ENCODE measurements around the gene INHBB. TPM values are rescaled to one million over a fixed set of nuclear protein-coding genes. Genes with fewer than 3 reads are reported as not detected.
"Not testable (repeated sequence)": the region's sequence is repeated elsewhere in the genome, so short reads cannot be mapped to it uniquely, and the experiment has no call there.

Gene INHBB
- total RNA-seq, 1 donor from 2014 or later, result 2.8 TPM

DNA sequence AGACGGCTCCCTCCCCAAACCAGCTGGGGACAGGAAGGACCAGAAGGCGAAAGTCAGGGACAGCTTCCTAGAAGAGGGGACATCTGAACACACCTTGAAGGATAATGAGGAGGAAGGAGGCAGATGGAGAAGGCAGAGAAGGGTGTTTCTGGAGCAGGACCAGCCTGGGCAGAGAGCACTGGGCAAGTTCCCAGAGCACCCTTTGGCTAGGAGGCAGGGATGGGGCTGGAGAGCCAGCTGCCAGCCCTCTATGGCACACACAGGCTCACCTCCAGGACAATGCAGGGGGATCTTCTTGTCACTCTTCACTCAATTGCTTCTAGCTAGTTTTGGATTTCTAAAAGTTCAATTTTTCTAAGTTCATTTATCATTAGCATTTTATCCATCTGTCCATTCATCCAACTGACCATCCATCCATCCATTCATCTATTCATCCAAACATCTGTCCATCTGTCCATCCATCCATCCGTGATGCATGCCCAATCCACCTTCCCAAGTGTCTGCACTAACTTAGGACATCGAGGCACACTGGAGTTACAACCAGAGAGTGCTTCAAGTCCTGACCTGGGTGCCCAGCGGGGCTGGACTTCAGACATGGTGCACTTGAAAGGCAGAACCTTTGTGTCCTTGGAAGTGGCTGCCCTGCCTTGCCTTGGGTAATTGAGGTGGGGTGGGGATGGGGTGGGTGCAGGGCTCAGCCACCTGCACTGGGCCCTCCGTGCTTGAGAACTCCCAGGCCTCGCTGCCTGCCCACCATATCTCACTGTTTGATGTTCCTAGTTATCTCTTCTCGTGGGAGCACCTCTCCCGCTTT is 42.5 kb downstream of the INHBB start:
- intact Hi-C loops (cut with micrococcal nuclease), result no loop called here
- peak; percentile 29 for DNase-seq
- peak; percentile 54 for ATAC-seq

DNA sequence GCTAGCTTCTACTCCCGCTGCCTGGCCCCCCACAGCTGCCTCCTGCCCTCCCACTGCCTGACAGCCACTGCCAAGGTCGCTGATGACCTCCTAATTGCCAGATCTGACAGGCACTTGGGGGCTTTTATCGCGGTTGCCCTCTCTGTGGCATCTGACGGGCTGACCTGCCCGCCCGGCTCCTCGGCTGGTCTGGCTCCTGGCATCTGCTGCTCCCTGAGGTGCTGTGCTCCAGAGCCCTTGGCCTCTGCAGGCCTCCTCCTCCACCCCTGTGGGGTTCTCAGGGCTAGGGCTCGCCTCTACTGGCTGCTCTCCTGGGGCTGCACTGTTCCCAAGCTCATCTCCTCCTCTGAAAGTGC is 43.1 kb downstream of the INHBB start:
- intact Hi-C loops (cut with micrococcal nuclease), result no loop called here
- no peak for ATAC-seq
- peak; percentile 15 for DNase-seq

DNA sequence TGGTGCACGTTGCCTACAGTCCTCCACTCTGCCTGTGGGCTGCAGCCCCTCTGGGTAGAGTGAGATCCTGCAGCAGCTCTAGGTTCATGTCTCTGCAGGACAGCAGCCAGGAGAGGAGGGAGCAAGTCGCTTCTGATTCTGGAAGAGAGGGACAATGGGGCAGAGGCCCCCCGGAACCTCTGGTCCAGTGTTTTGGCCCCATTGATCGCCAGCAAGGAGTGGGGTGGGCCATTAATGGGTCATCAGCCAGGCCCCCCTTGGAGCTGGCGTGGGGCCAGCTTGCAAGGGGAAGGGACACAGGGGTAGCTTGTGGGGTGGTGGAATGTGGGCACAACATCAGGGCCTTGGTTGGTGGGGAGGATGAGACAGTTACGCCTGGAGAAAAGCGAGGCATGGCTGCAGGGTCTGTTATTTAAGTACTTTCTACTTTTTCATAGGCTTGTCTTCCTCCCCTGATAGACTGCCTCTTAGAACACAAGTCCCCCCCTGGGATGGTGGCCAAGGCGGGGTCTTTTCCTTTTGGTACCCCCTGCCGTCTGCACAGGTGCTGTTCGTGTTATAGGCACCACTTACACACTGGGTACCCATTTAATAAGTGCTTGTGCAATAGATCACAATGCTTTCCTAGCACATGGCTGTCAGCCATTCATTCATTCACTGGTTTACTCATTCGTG is 44.6 kb downstream of the INHBB start:
- ATAC-seq (no peak), DNase-seq (peak; percentile 17)

DNA sequence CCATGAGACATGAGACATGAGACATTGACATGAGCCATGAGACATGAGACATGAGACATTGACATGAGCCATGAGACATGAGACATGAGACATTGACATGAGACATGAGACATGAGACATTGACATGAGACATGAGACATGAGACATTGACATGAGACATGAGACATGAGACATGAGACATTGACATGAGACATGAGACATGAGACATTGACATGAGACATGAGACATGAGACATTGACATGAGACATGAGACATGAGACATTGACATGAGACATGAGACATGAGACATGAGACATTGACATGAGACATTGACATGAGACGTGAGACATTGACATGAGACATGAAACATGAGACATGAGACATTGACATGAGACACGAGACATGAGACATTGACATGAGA is 45.4 kb downstream of the INHBB start:
- intact Hi-C loops (cut with micrococcal nuclease); ATAC-seq; DNase-seq: not testable (repeated sequence)

More for the DNA sequence above, 44.6 kb downstream of the INHBB start:
- intact Hi-C loops (cut with micrococcal nuclease), result no loop called here

DNA sequence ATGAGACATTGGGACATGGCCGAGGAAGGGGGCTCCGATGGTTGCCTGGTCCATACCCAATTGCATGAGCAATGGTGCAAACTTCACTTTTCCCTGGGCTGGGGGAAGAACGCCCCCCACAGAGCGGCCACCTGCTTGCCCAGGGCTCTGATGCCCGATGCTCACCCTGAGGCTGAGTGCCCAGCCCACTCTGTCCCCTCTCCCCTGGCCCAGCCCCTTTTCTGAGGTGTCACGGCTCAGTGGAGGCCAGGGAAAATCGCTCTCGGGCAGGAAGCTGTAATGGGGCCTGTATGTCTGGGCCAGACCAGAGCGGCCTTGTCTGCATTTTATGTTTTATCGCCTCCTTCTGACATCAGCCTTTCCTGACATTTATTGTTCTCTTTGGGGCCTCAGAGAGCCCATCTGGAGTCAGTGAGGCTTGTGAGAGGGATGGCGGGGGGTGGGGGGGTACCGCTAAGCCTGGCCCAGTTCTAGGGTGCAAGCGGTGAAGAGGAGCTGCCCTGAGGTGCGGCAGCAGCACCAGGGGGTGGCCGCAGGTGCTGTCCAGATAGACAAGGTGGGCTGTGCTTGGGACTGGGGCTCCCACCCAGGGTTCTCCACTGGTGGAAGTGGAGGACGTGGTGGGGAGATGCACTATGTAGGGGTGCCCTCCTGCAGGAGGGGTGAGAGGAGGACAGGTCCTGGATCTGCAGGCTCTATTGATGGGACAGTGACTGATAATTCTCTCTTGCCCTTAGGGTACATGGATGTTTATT is 46.2 kb downstream of the INHBB start:
- no peak for ATAC-seq
- intact Hi-C loops (cut with micrococcal nuclease), result no loop called here
- DNase-seq, result no peak

DNA sequence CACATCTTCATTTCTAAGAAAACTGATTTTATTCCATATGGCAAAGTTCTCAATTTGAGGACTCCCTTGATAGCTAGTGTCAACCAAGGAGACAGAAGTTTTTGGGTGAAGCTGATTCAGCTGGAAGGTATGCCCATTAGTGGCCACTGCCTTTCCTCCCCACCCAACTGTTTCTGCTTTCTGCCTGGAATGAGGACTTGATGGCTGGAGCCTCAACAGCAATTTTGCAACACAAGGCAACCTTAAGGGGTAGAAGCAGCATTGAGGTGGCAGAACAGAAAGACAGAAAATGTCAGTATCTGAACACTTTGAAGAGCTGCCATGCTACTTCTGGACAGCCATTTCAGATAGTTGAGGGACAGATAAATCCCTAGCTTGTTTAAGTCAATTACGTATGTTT is 47.0 kb downstream of the INHBB start:
- intact Hi-C loops (cut with micrococcal nuclease), result no loop called here
- no peak for DNase-seq
- no peak for ATAC-seq

DNA sequence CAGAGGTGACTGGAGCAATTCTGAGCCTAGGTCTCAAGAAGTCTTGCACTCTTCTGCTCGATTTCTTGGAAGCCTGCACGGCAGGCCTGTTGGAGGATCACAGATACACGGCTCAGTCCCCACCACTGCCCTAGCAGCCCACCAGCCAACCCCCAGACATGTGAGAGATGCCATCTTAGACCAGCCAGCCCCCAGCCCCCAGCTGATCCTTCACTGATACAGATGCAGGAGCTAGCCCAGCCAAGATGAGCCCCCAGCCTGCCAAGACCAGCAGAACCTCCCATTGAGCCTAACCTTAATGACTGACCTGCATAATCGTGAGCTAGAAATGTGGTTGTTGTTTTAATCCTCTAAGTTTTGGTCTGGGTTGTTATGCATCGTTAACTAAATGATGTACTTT is 47.5 kb downstream of the INHBB start:
- DNase-seq (peak; percentile 3), ATAC-seq (no peak)
- intact Hi-C loops (cut with micrococcal nuclease), result no loop called here

DNA sequence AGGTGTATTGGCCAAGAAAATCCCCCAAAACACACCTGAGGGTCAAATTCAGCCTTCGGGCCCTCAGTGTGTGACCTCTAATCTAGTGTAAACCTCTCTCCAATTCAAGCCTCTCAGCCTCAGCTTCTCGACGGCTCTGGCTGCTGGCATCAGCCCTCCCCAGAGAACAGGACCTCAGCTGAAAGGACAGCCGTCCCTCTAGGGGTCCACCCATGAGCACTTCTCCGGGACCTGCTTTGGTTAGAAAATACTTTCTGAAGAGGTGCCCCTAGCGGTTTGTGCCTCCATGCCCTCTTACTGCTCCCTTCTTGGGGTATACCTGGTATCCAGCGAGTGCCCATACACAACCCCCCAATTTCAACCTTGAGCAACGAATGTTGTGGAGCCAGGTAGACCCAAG is 48.8 kb downstream of the INHBB start:
- no peak for DNase-seq
- intact Hi-C loops (cut with micrococcal nuclease), result no loop called here
- no peak for ATAC-seq

DNA sequence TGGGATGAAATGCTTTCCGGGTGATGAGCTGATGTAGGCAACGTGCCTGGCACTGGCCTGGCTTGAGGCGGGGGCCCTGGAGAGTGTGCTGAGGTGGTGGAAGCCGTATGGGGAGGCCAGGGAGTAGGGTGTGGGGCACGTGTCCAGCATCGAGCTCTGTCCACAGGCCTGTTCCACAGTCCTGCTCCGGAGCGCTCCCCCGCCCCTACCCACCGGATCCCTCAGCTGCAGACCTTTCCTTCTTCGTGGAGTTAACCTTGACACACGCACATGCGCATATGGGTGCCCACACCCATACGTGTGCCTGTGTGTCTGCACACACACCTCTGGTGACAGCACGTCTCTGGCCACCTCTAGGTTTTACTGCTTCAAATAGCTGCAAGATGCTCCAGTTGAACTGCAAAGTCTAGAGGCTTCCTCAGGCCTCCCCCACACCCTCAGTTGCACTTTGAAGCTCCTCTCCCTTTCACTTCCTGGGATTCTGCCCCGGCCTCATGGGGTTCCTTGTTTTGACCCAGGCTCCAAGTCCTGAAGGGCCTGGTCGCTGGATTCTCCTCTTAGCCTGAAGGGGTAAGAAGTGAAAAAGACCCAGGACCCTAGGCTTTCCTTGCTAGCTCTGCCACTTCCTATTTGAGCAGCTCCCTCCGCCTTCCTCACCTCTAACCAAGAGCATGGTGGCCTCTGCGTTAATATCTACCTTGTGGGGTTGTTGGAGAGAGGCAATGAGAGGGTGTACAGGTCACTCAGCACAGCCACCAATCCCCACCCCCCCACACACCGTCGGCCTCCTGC is 49.5 kb downstream of the INHBB start:
- ATAC-seq, result no peak
- DNase-seq, result no peak

DNA sequence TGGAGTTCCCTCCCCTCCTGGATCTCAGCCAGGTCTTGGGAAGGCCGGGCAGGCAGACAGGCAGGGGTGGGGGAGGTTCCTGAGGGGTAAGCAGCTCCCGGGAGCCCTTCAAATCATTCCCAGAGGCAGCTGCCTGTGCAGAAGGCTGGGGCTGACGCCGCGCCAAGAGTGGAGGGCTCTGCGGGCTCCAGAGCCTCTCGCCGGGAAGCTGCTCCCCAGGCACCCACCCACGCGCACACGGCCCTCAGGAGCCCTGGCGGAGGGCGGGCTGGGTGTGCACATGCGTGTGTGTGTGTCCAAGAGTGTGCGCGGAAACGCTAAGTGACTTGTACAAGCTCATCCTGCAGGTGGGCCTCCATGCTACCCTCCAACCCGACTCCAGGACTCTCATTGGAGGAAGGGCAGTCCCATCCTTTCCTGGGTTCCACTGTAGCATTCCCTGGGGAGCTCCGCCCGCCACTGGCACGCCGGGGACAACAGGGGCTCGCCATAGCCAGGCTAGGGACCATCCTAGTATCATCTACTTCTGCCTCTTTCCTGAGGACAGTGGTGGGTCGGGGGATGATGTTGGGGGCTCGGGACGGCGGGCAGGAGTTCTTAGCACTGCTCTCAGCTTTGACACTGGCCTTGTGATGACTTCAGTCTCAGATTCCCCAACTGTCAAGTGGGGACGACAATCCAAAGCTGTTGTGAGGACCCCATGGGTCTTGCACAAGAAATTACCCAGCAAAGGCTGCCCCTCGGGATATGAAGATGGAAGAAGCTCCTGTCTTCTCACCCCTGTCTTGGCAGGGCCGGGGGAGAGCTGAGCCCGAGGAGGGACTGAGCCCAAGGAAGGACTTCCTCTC is 50.3 kb downstream of the INHBB start:
- intact Hi-C loops (cut with micrococcal nuclease), result no loop called here
- DNase-seq (no peak), ATAC-seq (no peak)

More for the DNA sequence above, 49.5 kb downstream of the INHBB start:
- intact Hi-C loops (cut with micrococcal nuclease), result no loop called here

DNA sequence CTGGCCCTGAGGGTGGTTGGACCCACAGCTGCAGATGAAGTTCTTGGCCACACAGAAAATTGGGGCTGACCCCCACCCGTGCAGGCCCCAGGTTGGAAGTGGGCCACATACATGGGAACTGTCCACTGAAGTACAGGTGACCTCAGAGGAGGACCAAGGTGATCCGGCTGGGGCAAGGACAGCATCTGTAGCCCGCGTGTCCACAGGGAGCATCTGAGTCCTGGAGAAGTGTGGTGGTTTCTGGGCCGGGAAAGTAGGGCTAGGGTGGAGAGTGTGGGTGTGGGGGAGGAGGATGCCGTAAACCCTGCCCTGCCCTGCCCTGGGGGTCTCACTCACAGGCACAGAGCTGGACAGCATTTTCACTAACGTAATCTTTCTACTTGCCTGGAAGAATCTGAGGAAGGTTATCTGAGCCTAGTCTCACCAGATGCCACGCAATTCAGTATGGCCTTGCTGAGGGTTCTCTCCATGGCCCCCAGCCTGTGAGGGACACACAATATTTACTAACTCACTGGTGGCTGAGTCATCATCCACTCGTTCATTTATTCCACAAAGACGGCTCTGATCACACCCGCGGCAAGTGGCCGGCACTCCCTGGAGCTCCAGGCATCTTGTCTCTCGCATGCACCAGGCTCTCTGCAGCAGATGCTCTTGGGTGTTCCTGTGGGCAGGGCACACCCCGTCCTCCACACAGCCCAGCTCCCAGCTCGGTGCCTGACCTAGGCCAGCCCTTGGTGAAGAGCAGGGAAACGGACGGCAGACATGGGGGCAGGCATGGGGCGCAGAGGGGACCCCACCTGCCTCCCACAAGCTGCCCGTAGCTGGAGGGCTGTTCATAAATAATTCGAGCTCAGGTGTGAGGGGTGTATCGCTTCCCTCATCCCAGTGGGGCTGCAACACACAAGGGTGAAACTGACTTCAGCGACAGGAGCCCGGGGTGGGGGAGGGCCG is 51.2 kb downstream of the INHBB start:
- ATAC-seq (no peak), DNase-seq (no peak)
- intact Hi-C loops (cut with micrococcal nuclease), result no loop called here

DNA sequence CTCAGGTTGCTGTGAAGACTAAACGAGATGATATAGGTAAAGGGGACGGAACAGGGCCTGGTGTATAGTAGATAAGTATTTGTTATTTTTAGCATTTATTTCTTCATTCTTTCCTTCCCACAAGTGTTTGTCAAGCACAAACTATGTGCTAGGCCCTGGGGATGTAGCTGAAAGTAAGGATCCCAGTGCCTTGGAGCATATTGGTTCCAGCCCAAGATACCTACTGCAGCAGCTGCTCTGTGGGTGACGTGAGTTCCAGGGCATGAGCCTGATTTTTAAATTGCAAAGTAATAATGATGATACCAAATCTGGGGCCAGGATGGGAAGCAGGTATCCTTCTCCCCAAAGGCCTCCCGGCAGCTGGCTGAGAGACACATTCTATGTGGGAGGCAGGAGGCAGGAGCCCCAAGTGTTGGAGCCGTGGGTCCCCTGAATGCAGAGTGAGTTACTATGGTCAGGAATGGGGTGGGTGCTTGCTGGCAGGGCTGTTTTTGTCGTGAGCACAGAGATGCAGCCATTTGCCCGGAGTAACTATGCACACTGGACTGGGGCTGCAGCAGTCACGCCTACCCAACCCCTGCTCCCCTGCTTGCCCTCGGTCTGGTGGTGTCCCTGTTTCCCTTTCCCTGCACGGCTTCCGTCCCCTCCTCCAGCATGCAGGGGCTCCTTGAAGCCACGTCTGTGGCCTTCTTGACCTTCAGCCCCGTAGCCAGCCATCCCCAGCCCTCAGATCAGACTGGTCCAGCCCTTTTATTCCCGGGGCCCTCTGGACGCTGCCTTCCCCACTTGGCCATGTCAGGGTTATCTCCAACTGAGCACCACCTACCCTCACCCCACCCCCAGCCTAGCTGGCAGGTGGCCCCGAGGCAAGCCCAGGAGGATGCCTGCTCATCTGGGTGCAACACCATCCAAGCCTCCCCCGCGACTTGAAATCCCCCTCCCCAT is 52.4 kb downstream of the INHBB start:
- intact Hi-C loops (cut with micrococcal nuclease), result no loop called here
- peak; percentile 18 for DNase-seq
- ATAC-seq, result no peak

DNA sequence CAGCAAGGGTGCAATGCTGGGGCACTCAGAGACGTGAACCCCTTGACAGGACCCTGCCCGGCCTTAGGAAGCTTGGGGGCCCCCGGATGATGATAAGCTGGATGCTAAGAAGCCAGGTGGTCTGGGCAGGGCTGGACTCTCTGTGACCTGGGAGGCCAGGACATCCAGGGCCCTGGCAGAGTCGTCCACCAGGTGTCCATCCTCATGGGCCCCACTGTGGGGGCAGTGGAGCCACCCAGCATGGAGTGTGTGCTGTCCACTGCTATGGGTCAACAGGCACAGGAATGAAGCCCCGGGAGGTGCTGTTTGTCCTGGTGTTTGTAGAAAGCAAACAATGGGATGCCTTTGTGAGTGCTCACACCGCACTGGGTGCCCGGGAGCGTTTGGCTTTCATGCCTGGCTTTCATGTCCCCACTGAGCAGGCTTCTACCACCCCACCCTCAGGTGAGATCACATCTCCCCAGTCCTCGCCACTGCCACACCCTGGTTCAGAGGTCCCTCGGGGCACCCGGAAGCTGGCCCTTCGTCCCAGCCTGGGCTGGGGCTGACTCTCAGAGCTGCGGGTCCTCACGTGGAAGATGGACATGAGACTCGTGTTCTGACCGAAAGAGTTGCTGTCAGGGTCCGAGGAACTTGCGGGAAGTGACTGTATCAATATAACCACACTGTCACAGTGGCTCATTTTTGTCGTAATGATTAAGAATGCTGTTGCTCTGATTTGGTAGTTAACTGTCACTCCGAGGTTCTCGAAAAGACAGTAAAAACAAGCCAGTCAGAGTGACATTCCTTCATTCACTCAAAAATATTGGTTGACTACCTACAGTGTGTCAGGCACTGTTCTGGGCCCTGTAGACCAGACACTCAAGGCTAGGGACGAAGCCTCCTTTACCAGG is 53.3 kb downstream of the INHBB start:
- no peak for ATAC-seq
- DNase-seq, result peak; percentile 12
- intact Hi-C loops (cut with micrococcal nuclease), result no loop called here

DNA sequence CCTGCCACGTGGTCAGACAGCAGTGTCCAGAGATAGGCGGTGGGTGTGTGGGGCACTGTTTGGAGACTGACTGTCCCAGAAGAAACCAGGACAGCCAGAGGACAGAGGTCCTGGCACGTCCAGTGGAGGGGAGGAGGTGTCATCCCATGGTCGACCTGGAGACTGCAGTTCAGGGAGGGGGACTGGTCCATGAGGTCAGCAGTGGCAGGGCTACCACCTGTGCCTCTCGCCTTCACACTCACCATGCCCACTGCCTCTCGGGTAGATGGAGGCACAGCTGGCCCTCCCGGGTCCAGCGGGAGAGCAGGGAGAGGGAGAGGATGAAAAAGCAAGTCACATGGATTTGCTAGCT is 53.9 kb downstream of the INHBB start:
- no peak for ATAC-seq

DNA sequence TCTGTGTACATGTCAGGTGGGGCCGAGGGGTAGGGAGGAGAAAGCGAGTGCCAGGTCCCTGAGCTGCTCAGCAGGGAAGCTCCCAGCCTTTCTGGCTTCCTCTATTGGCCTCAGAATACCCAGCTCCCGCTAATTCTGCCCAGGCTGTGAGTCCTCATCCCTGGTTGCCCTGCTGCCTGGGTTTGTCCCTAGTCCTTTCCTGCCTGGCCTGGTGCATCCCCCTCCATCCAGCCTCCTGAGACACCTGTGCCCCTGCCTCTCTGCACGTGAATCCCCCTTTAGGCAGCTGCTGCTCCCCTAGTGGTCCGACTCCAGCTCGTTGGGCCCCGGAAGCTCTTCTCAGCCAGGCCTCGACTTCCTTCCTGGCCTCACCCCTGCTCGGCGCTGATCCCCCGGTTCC is 54.6 kb downstream of the INHBB start:
- ATAC-seq (no peak), DNase-seq (no peak)
- intact Hi-C loops (cut with micrococcal nuclease), result no loop called here

More for the DNA sequence above, 53.9 kb downstream of the INHBB start:
- intact Hi-C loops (cut with micrococcal nuclease), result no loop called here
- DNase-seq, result no peak
